ENCODE data around the gene FMNL3.
"Not testable (repeated sequence)": the region's sequence is repeated elsewhere in the genome, so short reads cannot be mapped to it uniquely, and the experiment has no call there.

FMNL3 gene

DNA sequence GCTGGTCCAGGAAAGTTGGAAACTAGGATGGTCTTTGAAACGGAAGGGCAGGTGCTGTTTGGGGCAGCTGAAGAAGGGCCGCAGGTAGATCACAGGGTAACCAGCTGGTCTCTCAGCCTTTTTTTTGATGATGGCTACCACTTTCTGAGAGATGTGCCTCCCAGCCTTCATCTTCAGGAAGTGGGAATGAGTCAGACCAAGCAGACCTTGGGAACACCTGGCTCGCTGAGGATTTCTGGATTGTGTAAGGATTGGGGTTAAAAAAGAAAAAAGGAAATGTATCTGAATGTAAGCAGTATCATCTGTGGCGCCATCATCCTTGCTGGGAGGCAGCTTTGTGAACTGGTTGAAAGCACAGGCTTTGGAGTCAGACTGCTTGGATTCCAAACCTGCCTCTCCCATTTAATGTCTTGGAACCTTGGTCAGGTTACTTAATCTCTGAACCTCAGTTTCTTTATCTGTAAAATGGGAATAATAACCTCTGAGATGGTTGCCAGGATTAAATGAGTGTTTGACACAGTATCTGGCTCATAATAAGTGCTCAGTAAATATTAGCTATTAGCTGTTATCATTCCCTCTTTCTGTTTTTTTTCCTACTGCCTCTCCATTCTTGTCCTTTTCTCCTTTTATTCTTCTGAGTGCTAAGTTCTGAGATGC, 82.2 kb downstream of the FMNL3 start:
- no peak for DNase-seq (ENCODE audit: low spot score in 2 of 2)
- H3K4me1 Mint-ChIP-seq, result peaks cover 19% of the 10 kb centered on the region
- H3K4me3 Mint-ChIP-seq, result peak overlapping the region; percentile 76
- H3K27ac Mint-ChIP-seq, result peak overlapping the region; percentile 13
- no peaks in the 10 kb centered on the region for H3K9me3 Mint-ChIP-seq
- peaks cover 9% of the 10 kb centered on the region for H3K36me3 Mint-ChIP-seq
- ATAC-seq, result no peak

DNA sequence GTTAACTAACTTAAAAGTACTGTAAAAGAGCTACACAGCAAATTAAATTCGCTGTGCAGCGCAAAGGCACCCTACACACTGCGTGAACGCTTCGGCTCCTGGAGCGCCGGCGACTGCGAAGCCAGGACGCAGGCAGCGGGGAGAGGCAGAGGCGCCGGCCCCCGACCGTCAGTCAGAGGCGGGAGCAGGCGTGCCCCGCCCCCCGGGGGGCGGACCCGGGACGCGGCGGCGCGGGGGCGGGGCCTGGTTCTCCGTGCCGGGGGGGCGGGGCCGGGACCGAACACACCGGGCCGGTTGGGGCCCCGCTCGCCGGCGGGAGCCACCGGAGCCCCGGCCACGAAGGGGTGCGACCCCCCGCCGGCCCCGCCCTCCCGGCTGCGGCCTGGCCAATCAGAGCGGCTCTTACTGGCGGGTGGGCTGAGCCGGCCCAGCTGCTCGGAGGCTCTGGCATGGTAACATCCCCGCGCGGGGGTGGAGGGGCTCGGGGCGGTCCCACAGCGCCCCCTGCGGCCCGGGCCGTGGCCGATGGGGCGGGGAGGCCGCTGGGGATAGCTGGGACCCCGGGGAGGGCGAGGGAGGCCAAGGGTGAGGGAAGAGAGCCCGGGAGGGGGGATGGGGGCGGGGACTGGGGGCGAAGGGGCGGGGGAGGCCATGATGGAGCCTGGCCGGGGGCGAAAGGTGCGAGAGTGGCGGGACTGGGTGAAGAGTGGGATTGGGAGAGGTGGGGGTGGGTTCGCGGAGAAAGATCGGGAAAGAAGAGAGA, 83.9 kb downstream of the FMNL3 start, which contains the start of gene PRPF40B:
PRPF40B (plus strand) TSS at position 420 of the 763 bp plus-strand sequence; CDS start at position 450, 30 bp downstream.
- Mint-ChIP-seq H3K36me3 (peaks cover 9% of the 10 kb centered on the region), H3K9me3 (no peaks in the 10 kb centered on the region), H3K4me3 (peak within 1 kb of the TSS; percentile 76), H3K27ac (peak within 1 kb of the TSS; percentile 83), H3K4me1 (peaks cover 19% of the 10 kb centered on the region)
- DNase-seq (ENCODE audit: low spot score in 2 of 2) (peak; percentile 81 to 89), ATAC-seq (peak; percentile 88)

DNA sequence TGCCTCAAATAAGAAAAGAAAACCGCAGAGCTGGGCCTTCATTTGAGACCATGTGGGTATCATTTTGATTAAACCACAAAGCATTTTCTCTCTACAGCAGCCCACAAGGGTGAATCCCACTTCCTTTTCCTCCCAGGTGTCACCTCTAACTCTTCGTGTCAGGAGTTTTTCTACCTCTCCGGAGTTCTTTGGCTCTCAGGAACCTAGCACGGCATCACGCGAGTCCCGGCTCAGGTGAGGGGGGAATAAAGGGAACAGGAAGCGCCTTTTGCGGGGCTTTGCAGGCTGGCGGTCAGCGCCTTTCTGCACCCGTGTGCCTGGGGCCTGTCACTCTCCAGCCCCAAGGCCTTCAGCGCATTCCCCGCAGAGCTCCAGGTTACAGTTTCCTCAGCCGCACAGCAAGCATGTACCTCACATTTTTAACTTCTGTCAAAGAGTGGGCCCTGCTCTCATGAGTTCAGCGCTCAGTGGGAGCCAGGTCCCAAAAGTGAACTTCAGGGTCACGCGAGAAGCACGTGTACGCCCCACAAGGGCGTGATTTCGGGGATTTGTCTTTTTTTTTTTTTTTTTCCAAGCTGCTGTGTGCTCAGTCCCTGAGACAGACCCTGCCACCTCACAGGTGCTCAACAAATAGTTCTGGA, 84.6 kb downstream of the FMNL3 start:
- Mint-ChIP-seq H3K36me3 (peaks cover 9% of the 10 kb centered on the region), H3K4me1 (peaks cover 19% of the 10 kb centered on the region), H3K9me3 (no peaks in the 10 kb centered on the region), H3K27ac (peak overlapping the region; percentile 83), H3K4me3 (peak overlapping the region; percentile 76)
- DNase-seq (ENCODE audit: low spot score in 2 of 2) (peak; percentile 25 to 86), ATAC-seq (peak; percentile 67)

DNA sequence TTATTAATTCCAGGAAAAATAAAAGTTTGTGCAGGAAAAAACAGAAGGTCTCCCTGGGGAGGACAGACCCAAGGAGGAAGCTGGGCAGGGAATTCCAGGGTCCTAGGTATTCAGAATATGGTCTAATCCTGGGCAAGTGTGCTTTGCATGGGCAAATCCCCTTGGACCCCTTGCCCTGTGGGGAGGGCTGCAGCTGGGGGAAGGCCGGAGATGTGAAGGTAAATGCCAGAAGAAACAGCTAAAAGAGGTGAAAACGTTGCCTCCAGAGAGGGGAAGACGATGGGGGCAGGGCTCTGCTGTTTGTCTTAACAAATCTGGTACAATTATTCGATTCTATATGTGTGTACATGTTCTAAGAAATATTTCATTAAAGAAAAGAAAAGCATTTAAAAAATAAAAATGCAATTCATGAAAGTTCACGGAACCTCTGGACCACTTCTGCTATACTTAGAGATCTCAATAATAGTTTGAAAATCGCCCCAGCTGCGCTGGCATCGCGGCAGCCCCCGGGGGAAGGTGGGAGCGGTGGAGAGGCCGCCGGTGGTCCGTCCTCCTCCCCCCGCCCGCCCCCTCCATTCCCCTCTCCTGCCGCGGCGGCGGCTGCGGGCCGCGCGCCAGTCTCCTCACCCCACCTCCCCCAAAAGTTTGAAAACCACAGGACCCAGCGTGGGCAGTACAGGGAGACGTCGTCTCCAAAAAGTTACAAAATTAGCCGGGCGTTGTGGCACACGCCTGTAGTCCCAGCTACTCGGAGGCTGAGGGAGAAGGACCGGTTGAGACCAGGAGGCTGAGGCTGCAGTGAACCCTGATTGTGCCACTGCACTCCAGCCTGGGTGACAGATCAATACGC, 85.3 kb downstream of the FMNL3 start:
- no peaks in the 10 kb centered on the region for H3K9me3 Mint-ChIP-seq
- DNase-seq (ENCODE audit: low spot score in 2 of 2) (no peak), ATAC-seq (no peak)
- H3K36me3 Mint-ChIP-seq, result peaks cover 9% of the 10 kb centered on the region
- peaks cover 19% of the 10 kb centered on the region for H3K4me1 Mint-ChIP-seq
- H3K27ac Mint-ChIP-seq, result peak overlapping the region; percentile 83
- H3K4me3 Mint-ChIP-seq, result peak overlapping the region; percentile 76

DNA sequence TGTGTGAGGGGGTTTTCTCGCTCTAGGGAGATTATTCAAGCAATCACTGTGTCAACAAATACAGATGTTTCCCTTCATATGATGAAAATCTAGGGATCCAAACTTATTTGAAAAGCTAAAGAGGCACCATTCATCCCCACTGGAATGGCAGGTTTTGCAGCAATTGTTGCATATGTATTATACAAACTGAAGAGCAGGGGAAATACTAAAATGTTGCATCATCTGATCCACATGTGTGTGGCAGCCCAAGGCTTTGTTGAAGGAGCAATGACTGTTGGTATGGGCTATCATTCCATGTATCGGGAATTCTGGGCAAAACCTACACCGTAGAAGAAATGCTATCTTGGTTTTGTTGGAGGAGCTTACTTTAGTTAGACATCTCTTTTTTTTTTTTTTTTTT, 87.9 kb downstream of the FMNL3 start:
- ATAC-seq (no peak), DNase-seq (ENCODE audit: low spot score in 2 of 2) (no peak)
- Mint-ChIP-seq H3K9me3 (no peaks in the 10 kb centered on the region), H3K4me1 (peaks cover 19% of the 10 kb centered on the region), H3K4me3 (no peak overlapping the region), H3K36me3 (peaks cover 9% of the 10 kb centered on the region), H3K27ac (no peak overlapping the region)

DNA sequence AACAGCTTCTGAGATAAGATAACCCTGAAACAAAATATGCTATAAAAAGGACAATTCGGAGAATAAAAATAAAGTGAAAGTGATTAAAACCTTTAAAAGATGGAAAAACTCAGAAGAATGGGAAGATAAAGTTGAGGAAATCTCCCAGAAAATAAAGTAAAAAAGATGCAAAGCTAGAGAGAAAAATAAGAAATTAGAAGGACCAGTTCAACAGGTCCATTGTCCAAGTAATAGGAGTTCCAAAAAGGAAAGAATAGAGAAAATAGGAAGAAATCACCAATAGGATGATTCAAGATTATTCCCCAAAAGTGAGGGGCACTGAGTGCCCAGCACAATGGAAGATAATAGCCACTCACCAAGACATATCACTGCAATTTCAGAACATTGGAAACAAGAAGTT, 88.6 kb downstream of the FMNL3 start:
- H3K27ac Mint-ChIP-seq, result no peak overlapping the region
- no peak overlapping the region for H3K4me3 Mint-ChIP-seq
- H3K36me3 Mint-ChIP-seq, result peaks cover 9% of the 10 kb centered on the region

DNA sequence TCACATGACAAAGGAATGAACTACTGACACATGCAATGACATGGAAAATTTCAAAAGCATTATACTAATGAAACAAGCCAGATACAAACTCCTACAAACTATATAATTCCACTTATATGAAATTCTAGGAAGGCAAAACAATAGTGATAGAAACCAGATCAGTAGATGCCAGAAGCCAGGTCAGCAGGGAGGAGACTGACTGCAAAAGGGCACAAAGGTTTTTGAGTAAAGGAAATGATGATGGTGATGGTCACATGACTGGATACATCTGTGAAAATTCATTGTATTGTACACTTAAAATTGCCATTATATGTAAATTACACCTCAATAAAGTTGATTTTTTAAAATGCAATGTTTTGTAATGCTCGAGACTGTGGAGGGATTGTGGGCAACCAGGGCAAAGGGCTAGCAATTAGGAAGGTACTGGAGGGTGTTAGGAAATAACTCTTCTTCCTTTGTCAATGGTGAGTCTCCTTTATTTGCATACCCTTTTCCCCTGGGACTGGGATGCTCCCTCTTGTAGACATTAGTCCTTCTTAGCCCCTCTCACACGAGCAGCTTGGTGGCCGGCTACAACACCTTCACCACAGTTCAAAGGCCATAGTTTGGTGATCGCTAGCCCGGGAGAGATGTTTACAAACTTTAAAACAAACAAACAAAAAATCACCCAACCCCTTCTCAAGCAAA, 90.5 kb downstream of the FMNL3 start:
- Mint-ChIP-seq H3K36me3 (no peaks in the 10 kb centered on the region), H3K9me3 (no peaks in the 10 kb centered on the region), H3K27ac (no peak overlapping the region), H3K4me3 (no peak overlapping the region), H3K4me1 (peaks cover 9% of the 10 kb centered on the region)
- no peak for ATAC-seq
- peak in 1 of 2 donors; percentile 38 for DNase-seq (ENCODE audit: low spot score in 2 of 2)

More for the DNA sequence above, 88.6 kb downstream of the FMNL3 start:
- no peak for DNase-seq (ENCODE audit: low spot score in 2 of 2)
- H3K4me1 Mint-ChIP-seq, result peaks cover 19% of the 10 kb centered on the region
- no peaks in the 10 kb centered on the region for H3K9me3 Mint-ChIP-seq
- no peak for ATAC-seq

DNA sequence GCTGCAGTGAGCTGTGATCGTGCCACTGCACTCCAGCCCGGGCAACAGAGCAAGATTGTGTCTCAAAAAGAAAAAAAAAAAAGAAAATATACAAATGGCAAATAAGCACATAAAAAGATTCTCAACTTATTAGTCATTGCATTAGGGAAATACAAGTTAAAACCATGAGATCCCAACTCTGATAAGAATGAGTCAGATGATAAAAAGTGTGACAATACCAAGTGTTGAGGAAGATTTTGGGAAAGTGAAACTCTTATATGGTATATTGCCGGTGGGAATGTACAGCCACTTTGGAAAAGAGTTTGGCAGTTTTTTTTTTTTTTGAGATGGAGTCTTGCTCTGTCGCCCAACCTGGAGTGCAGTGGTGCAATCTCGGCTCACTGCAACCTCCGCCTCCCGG, 91.5 kb downstream of the FMNL3 start:
- ATAC-seq (no peak), DNase-seq (ENCODE audit: low spot score in 2 of 2) (no peak)
- H3K9me3 Mint-ChIP-seq, result no peaks in the 10 kb centered on the region
- H3K36me3 Mint-ChIP-seq, result no peaks in the 10 kb centered on the region
- H3K27ac Mint-ChIP-seq, result no peak overlapping the region
- no peaks in the 10 kb centered on the region for H3K4me1 Mint-ChIP-seq
- no peak overlapping the region for H3K4me3 Mint-ChIP-seq

DNA sequence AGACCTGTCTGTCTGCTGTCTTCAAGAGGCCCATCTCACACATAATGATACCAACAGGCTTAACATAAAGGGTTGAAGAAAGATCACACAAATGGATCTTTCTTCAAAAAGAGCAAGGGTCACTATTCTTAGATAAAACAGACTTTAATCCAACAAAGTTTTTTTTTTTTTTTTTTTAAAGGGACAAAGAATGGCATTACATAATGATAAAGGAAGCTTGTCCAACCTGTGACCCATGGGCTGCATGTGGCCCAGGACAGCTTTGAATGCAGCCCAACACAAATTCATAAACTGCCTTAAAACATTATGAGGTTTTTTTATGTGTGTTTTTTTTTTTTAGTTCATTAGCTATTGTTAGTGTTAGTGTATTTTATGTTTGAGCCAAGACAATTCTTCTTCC, 95.0 kb downstream of the FMNL3 start:
- Mint-ChIP-seq H3K4me1 (no peaks in the 10 kb centered on the region), H3K9me3 (no peaks in the 10 kb centered on the region), H3K27ac (no peak overlapping the region), H3K4me3 (no peak overlapping the region), H3K36me3 (no peaks in the 10 kb centered on the region)
- ATAC-seq (no peak), DNase-seq (ENCODE audit: low spot score in 2 of 2) (no peak)

DNA sequence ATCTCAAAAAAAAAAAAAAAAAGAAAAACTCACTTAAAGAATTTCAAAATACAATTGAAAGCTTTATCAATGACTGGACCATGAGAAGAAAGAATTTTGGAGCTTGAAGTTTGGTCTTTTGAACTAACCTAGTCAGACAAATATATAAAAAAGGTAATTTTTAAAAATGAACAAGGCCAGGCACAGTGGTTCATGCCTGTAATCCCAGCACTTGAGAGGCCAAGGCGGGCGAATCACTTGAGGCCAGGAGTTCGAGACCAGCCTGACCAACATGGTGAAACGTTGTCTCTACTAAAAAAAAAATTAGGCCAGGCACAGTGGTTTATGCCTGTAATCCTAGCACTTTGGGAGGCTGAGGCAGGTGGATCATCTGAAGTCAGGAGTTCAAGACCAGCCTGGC, 96.4 kb downstream of the FMNL3 start:
- not testable (repeated sequence) for H3K4me1 Mint-ChIP-seq, H3K4me3 Mint-ChIP-seq, H3K36me3 Mint-ChIP-seq, ATAC-seq, H3K9me3 Mint-ChIP-seq, H3K27ac Mint-ChIP-seq
- peak in 1 of 2 donors; percentile 23 for DNase-seq (ENCODE audit: low spot score in 2 of 2)

DNA sequence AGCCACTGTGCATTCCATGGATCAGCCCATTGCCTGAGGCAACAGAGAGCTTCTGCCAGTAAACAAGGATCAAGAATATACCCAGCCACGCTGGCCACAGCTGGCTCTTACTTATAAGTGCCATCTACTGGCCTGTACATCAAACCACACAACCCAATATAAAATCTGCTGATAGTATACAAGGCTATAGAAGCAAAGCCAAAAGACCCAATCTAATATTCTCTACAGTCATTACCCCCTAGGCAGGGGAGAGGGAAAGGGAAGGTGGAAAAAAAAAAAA, 97.4 kb downstream of the FMNL3 start:
- DNase-seq (ENCODE audit: low spot score in 2 of 2) (peak in 1 of 2 donors; percentile 45), ATAC-seq (no peak)
- H3K9me3 Mint-ChIP-seq, result no peaks in the 10 kb centered on the region
- H3K36me3 Mint-ChIP-seq, result no peaks in the 10 kb centered on the region
- H3K4me1 Mint-ChIP-seq, result no peaks in the 10 kb centered on the region
- no peak overlapping the region for H3K27ac Mint-ChIP-seq
- H3K4me3 Mint-ChIP-seq, result no peak overlapping the region

DNA sequence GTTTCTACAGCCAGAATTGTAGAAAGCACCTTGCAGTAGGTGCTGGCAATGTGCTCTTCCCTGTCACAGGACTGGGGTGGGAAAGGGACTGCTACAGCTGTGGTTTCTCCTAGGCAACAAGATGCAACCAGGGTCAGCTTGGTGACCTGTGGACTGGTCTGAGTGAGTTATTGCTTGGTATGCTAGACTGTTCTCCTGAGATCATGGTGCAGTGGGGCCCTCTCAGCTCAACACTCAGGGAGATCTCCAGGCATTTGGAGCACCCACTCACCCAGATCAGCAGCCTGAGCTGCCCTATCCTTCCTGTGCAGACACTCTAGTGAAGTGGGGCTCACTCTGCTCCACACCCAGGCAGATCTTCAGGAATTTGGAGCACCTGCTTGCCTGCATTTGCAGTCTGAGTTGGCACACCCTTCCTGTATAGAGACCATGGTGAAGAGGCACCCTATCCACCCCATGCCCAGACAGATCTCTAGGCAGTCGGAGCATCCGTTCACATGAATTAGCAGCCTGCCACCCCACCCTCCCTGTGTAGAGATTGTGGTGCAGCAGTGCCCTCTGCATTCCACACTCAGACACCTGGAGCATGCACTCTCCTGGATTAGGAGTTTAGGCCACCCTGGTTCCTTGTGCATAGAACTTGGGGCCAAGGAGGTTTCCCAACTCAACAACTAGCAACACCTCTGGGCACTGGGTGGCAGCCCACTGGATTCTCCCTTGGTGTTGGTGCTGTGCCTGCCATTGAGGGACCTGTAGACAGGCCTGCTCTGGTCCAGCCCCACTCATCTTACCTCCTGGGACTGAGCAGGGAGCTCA, 97.9 kb downstream of the FMNL3 start:
- H3K9me3 Mint-ChIP-seq, result no peaks in the 10 kb centered on the region
- peak in 1 of 2 donors; percentile 43 for DNase-seq (ENCODE audit: low spot score in 2 of 2)
- no peaks in the 10 kb centered on the region for H3K36me3 Mint-ChIP-seq
- H3K4me3 Mint-ChIP-seq, result no peak overlapping the region
- no peak for ATAC-seq
- no peak overlapping the region for H3K27ac Mint-ChIP-seq
- no peaks in the 10 kb centered on the region for H3K4me1 Mint-ChIP-seq

DNA sequence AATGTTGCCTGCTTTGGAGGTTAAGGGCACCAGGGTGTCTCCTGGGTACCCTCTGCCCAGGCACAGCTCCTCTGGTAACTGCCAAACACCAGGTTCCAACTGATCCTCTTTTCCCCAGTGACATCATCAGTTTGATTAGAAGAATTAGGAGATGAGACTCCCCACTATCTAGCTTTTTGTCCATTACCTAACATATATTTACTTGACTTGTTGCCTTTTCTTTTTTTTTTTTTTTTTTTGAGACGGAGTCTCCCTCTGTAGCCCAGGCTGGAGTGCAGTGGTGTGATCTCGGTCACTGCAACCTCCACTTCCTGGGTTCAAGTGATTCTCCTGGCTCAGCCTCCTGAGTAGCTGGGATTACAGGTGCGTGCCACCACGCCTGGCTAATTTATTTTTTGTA, 101.7 kb downstream of the FMNL3 start, which contains the start of gene FAM186B:
FAM186B (minus strand) TSS at position 101 of the 400 bp plus-strand sequence. CDS start 162 bp downstream, outside the sequence.
- H3K27ac Mint-ChIP-seq; H3K36me3 Mint-ChIP-seq; H3K9me3 Mint-ChIP-seq; DNase-seq (ENCODE audit: low spot score in 2 of 2); H3K4me3 Mint-ChIP-seq; ATAC-seq; H3K4me1 Mint-ChIP-seq: not testable (repeated sequence)

DNA sequence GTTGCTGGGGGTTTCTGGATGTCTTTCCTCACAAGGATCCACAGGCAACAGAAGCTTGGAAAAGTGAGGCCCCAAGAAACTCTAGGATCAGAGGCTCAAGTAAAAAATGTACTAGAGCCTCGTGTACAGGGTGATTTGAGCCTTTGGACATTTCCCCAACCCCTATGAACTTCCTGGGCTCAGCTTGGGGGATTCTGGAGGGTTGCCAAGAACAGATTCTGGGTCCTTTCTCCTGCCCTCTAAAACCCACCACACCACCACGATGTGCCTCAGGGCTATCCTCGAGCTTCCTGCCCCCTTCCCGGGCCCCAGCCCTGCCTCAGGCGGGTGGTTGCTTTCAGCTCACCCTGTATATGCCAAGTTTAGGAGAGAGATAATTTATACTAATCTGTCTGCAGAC, 102.3 kb downstream of the FMNL3 start:
- Mint-ChIP-seq H3K4me3 (no peak overlapping the region), H3K27ac (no peak overlapping the region), H3K9me3 (no peaks in the 10 kb centered on the region), H3K4me1 (peaks cover 3% of the 10 kb centered on the region), H3K36me3 (no peaks in the 10 kb centered on the region)
- ATAC-seq, result no peak
- DNase-seq (ENCODE audit: low spot score in 2 of 2), result peak in 1 of 2 donors; percentile 28
